ENCODE measurements around the gene ERN1. TPM values are rescaled to one million over a fixed set of nuclear protein-coding genes. Genes with fewer than 3 reads are reported as not detected.

The ERN1 gene
- polyA plus RNA-seq, 1 donor = 5.9 TPM

- DNase-seq = no peak
These were observed 73.5 kb downstream of the ERN1 start for GRCh38 chr17:64056269-64057005.

- no peak for DNase-seq
These were observed 74.5 kb downstream of the ERN1 start for GRCh38 chr17:64055183-64056142.

- no peak for DNase-seq
These were observed 75.6 kb downstream of the ERN1 start for GRCh38 chr17:64054304-64054703.

- DNase-seq = no peak
These were observed 76.8 kb downstream of the ERN1 start for GRCh38 chr17:64053101-64053500.

GRCh38 chr17:64051153-64051552 is 78.8 kb downstream of the ERN1 start:
- no peak for DNase-seq

- no peak for DNase-seq
These were observed 81.1 kb downstream of the ERN1 start for GRCh38 chr17:64048805-64049204.

- DNase-seq = no peak
These were observed 84.8 kb downstream of the ERN1 start for GRCh38 chr17:64045176-64045575.

- DNase-seq = no peak
These were observed 87.1 kb downstream of the ERN1 start for GRCh38 chr17:64042700-64043485.

GRCh38 chr17:64041912-64042311 is 88.0 kb downstream of the ERN1 start:
- no peak for DNase-seq

- no peak for DNase-seq
These were observed 89.7 kb downstream of the ERN1 start for GRCh38 chr17:64040206-64040605.

GRCh38 chr17:64039106-64039400 is 90.9 kb downstream of the ERN1 start:
- no peak for DNase-seq

- no peak for DNase-seq
These were observed 91.4 kb downstream of the ERN1 start for GRCh38 chr17:64038331-64039105.

GRCh38 chr17:64037802-64038201 is 92.1 kb downstream of the ERN1 start:
- no peak for DNase-seq

- no peak for DNase-seq
These were observed 92.8 kb downstream of the ERN1 start for GRCh38 chr17:64037180-64037579.

GRCh38 chr17:64036198-64036922 is 93.6 kb downstream of the ERN1 start:
- no peak for DNase-seq

GRCh38 chr17:64032081-64032480 is 97.9 kb downstream of the ERN1 start:
- no peak for DNase-seq

GRCh38 chr17:64028874-64029464 is 101.0 kb downstream of the ERN1 start:
- DNase-seq = peak; percentile 47

GRCh38 chr17:64025732-64026294 is 104.1 kb downstream of the ERN1 start:
- DNase-seq = peak; percentile 58

GRCh38 chr17:64024781-64025731 is 104.9 kb downstream of the ERN1 start:
- DNase-seq = no peak

Data from hindlimb muscle (tissue), 1 donor.